SJSA1 (cell line): ENCODE measurements around the gene ADAT3. TPM values are rescaled to one million over a fixed set of nuclear protein-coding genes. Genes with fewer than 3 reads are reported as not detected.

Source experiments
- DNase-seq, 2 experiments: peaks; one replicate each; pipeline ENCODE4 v3.0.0-alpha.2; 2015 to 2020; ENCODE audit warnings: low spot score in 2 of 2, low read depth in 1 of 2
- H3K27ac ChIP-seq: fragments of 250-450 bp; sonication (Bioruptor Pico); 2 replicates; pipeline ENCODE4 v1.5.1; 2020; ENCODE audit warnings: mild to moderate bottlenecking, moderate library complexity
- H3K27me3 ChIP-seq: fragments of 250-450 bp; sonication (Bioruptor Pico); replicated peaks from 2 replicates; pipeline ENCODE4 v1.5.1; 2020; ENCODE audit warnings: mild to moderate bottlenecking, moderate library complexity
- H3K36me3 ChIP-seq: fragments of 250-450 bp; sonication (Bioruptor Pico); 2 replicates; pipeline ENCODE4 v1.5.1; 2020; ENCODE audit warnings: mild to moderate bottlenecking
- H3K4me1 ChIP-seq: fragments of 250-450 bp; sonication (Bioruptor Pico); replicated peaks from 2 replicates; pipeline ENCODE4 v1.6.1; 2021; ENCODE audit warnings: mild to moderate bottlenecking
- H3K4me3 ChIP-seq: fragments of 250-450 bp; sonication (Bioruptor Pico); 2 replicates; pipeline ENCODE4 v1.5.1; 2020; ENCODE audit warnings: mild to moderate bottlenecking
- H3K9me3 ChIP-seq: fragments of 250-450 bp; sonication (Bioruptor Pico); replicated peaks from 2 replicates; pipeline ENCODE4 v1.5.1; 2020; ENCODE audit warnings: mild to moderate bottlenecking
- total RNA-seq: library from RNA; depleted of rRNA; stranded (reverse); fragments of >200 nt; shearing (Covaris generic); gene quantifications from 2 replicates; pipeline ENCODE4 v1.2.3, GENCODE V29; 2014

The ADAT3 gene
- total RNA-seq, 1 experiment from 2014 or later, result 2.4 TPM

- H3K4me3 ChIP-seq, result peak overlapping the region; percentile 57
- no peaks in the 10 kb centered on the region for H3K9me3 ChIP-seq
- H3K36me3 ChIP-seq, result peaks cover 2% of the 10 kb centered on the region
- H3K27me3 ChIP-seq, result no peaks in the 10 kb centered on the region
- DNase-seq, result peak in 1 of 2 experiments; percentile 48
- no peak overlapping the region; the same call in 1 of the 2 replicates for H3K27ac ChIP-seq
- peaks cover 19% of the 10 kb centered on the region for H3K4me1 ChIP-seq
These were observed 42.5 kb upstream of the ADAT3 start for GRCh38 chr19:1862424-1863327.

GRCh38 chr19:1863328-1863637 is 41.9 kb upstream of the ADAT3 start, which contains the start of gene KLF16:
Gene KLF16, minus strand, starts transcription at chr19:1863579. Its CDS starts 82 bp downstream, at chr19:1863497.
- Histone ChIP-seq H3K36me3 (peaks cover 2% of the 10 kb centered on the region), H3K9me3 (no peaks in the 10 kb centered on the region), H3K4me3 (peak within 1 kb of the TSS; percentile 57), H3K4me1 (peaks cover 19% of the 10 kb centered on the region), H3K27ac (peak within 1 kb of the TSS; percentile 83), H3K27me3 (no peaks in the 10 kb centered on the region)
- no peak for DNase-seq

- DNase-seq, result peak; percentile 90 to 95
- Histone ChIP-seq H3K4me1 (peaks cover 19% of the 10 kb centered on the region), H3K27me3 (no peaks in the 10 kb centered on the region), H3K4me3 (peak overlapping the region; percentile 57), H3K27ac (peak overlapping the region; percentile 83), H3K36me3 (peaks cover 3% of the 10 kb centered on the region), H3K9me3 (no peaks in the 10 kb centered on the region)
These were observed 41.3 kb upstream of the ADAT3 start for GRCh38 chr19:1863638-1864479.

- Histone ChIP-seq H3K4me3 (peak overlapping the region; percentile 57), H3K27ac (peak overlapping the region; percentile 83), H3K36me3 (peaks cover 8% of the 10 kb centered on the region), H3K4me1 (peaks cover 19% of the 10 kb centered on the region), H3K27me3 (no peaks in the 10 kb centered on the region), H3K9me3 (no peaks in the 10 kb centered on the region)
- DNase-seq, result peak; percentile 76 to 80
These were observed 40.6 kb upstream of the ADAT3 start for GRCh38 chr19:1864480-1865171.

DNA sequence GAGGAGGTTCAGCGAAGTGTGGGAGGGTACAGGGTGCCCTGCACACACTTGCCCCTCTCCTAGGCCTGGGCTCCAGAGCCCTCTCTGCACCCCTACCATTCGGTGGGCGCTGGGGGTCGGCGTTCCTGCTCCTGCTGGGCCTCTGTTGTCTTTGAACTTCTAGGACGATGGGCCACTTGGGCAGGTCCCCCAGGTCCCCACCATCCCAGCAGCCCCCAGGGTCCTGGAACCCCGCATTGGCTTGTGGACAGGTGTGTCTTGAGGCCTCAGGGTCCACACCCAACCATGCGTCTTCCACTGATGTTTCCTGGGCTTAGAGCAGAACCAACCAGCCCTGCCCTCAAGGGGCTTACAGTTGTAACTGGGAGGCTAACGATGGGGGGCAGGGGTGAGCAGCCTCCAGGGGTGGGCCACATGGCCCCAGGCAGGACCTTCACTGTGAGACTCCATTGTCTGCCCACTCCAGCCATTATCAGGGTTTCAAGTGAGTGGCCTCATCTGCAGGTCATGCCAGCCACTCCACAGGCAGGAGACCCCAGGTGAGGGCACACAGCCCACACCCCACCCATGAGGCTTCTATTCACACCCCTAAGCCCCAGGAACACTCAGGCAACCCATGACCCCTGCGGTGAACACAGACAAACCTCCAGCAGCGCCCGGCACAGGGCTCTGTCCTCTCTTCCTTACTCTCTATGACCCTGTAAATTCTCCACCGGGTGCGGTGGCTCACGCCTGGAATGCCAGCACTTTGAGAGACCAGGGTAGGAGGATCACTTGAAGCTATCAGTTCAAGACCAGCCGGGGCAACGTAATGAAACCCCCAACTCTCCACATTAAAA is 39.8 kb upstream of the ADAT3 start:
- peak overlapping the region; percentile 83 for H3K27ac ChIP-seq

GRCh38 chr19:1866693-1867348 is 38.4 kb upstream of the ADAT3 start:
- H3K36me3 ChIP-seq, result peaks cover 17% of the 10 kb centered on the region
- no peak overlapping the region for H3K27ac ChIP-seq
- H3K4me3 ChIP-seq, result no peak overlapping the region
- H3K27me3 ChIP-seq, result no peaks in the 10 kb centered on the region
- DNase-seq, result no peak
- peaks cover 13% of the 10 kb centered on the region for H3K4me1 ChIP-seq
- no peaks in the 10 kb centered on the region for H3K9me3 ChIP-seq

More for the DNA sequence above, 39.8 kb upstream of the ADAT3 start:
- Histone ChIP-seq H3K4me1 (peaks cover 19% of the 10 kb centered on the region), H3K4me3 (peak overlapping the region; percentile 57; the same call in 1 of the 2 replicates), H3K27me3 (no peaks in the 10 kb centered on the region), H3K36me3 (peaks cover 9% of the 10 kb centered on the region), H3K9me3 (no peaks in the 10 kb centered on the region)
- DNase-seq, result no peak

- Histone ChIP-seq H3K27me3 (no peaks in the 10 kb centered on the region), H3K36me3 (peaks cover 20% of the 10 kb centered on the region), H3K9me3 (no peaks in the 10 kb centered on the region), H3K4me1 (peaks cover 8% of the 10 kb centered on the region), H3K27ac (no peak overlapping the region), H3K4me3 (no peak overlapping the region)
- no peak for DNase-seq
These were observed 37.9 kb upstream of the ADAT3 start for GRCh38 chr19:1867349-1867724.

DNA sequence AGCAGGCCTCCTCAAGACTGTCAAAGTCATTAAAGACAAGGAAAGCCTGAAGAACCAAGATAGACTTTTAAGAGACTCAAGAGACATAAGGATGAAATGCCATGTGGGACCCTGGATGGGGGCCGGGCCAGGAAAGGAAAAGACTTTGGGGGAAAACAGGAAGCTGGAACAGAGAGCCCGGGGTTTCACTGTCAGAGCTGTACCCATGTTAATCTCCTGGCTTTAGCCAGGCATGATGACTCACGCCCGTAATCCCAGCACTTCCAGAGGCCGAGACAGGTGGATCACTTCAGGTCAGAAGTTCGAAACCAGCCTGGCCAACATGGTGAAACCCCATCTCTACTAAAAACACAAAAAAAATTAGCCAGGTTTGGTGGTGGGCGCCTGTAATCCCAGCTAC is 36.2 kb upstream of the ADAT3 start:
- H3K4me3 ChIP-seq, result no peak overlapping the region
- no peaks in the 10 kb centered on the region for H3K9me3 ChIP-seq
- H3K27ac ChIP-seq, result no peak overlapping the region
- no peaks in the 10 kb centered on the region for H3K27me3 ChIP-seq
- DNase-seq, result no peak
- peaks cover 12% of the 10 kb centered on the region for H3K4me1 ChIP-seq
- peaks cover 36% of the 10 kb centered on the region for H3K36me3 ChIP-seq

DNA sequence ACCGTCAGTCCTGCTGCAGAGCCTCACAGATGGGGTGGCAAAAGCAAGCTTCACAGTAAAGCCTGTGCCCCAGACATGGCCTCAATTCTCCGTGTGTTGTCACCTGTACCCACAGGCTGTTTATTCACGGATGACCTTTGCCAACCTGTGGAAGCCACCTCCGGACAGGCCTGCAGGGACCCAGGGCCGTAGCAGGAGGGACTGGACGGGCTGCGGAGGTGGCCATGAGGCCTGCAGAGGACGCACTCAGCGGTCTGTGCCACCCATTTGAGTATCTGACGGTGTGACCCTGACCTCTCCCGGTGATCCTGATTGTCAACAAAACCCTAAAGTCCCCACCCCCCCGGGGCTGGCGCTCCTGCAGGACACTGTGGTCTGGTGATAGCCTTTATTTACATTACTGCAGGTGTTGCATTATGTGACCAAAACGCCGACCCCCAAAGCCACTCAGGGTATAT is 34.0 kb upstream of the ADAT3 start:
- Histone ChIP-seq H3K27ac (no peak overlapping the region), H3K4me3 (no peak overlapping the region), H3K4me1 (peaks cover 18% of the 10 kb centered on the region), H3K9me3 (0 out of 2 replicates have a peak, but pooled peaks cover 2% of the 10 kb centered on the region), H3K27me3 (no peaks in the 10 kb centered on the region), H3K36me3 (peaks cover 43% of the 10 kb centered on the region)
- DNase-seq, result no peak

- Histone ChIP-seq H3K27me3 (no peaks in the 10 kb centered on the region), H3K4me1 (peaks cover 22% of the 10 kb centered on the region), H3K9me3 (0 out of 2 replicates have a peak, but pooled peaks cover 2% of the 10 kb centered on the region), H3K36me3 (peaks cover 48% of the 10 kb centered on the region), H3K4me3 (no peak overlapping the region), H3K27ac (no peak overlapping the region)
- no peak for DNase-seq
These were observed 33.6 kb upstream of the ADAT3 start for GRCh38 chr19:1871630-1872029.

GRCh38 chr19:1872807-1873523 is 32.2 kb upstream of the ADAT3 start:
- Histone ChIP-seq H3K4me3 (no peak overlapping the region), H3K9me3 (0 out of 2 replicates have a peak, but pooled peaks cover 2% of the 10 kb centered on the region), H3K27me3 (no peaks in the 10 kb centered on the region), H3K36me3 (peaks cover 49% of the 10 kb centered on the region), H3K4me1 (peaks cover 23% of the 10 kb centered on the region), H3K27ac (no peak overlapping the region)
- DNase-seq, result no peak
